Skin epidermis (tissue), 12 donors: ENCODE data around the gene GAB2.

Source experiments
- H3K27ac ChIP-seq, 21 experiments: fragments of 200-600 bp; sonication (generic) in 11 of 21; one replicate each; pipeline ENCODE4 v1.5.0; 2020; ENCODE audit warnings: mild to moderate bottlenecking in 3 of 21, inconsistent platforms in 2 of 21, moderate library complexity in 2 of 21
- H3K4me3 ChIP-seq, 7 experiments: fragments of 200-600 bp; sonication (generic) in 2 of 7; one replicate each; pipeline ENCODE4 v1.5.0; 2020; ENCODE audit warnings: inconsistent platforms in 2 of 7, mild to moderate bottlenecking in 2 of 7, moderate library complexity in 1 of 7

Gene GAB2

GRCh38 chr11:78350646-78351165 lies 66.9 kb downstream of the GAB2 start:
- Histone ChIP-seq H3K4me3 (no peak overlapping the region), H3K27ac (peak overlapping the region in 19 of 21 experiments; percentile 54 to 90 (median 75))

- Histone ChIP-seq H3K27ac (peak overlapping the region in 20 of 21 experiments; percentile 54 to 90 (median 75)), H3K4me3 (no peak overlapping the region)
Observed at GRCh38 chr11:78350091-78350645, 67.5 kb downstream of the GAB2 start.

- H3K4me3 ChIP-seq: no peak overlapping the region
- H3K27ac ChIP-seq: peak overlapping the region in 19 of 21 experiments; percentile 54 to 90 (median 75)
Observed at GRCh38 chr11:78349624-78350023, 68.0 kb downstream of the GAB2 start.

- Histone ChIP-seq H3K27ac (peak overlapping the region in 18 of 21 experiments; percentile 54 to 90 (median 78)), H3K4me3 (no peak overlapping the region)
Observed at GRCh38 chr11:78349114-78349513, 68.5 kb downstream of the GAB2 start.

GRCh38 chr11:78347956-78348355 lies 69.7 kb downstream of the GAB2 start:
- H3K27ac ChIP-seq: peak overlapping the region in 3 of 21 experiments; percentile 26 to 87 (median 86)

GRCh38 chr11:78346799-78347198 lies 70.8 kb downstream of the GAB2 start:
- H3K27ac ChIP-seq: peak overlapping the region in 3 of 21 experiments; percentile 8 to 26 (median 15)
- no peak overlapping the region for H3K4me3 ChIP-seq

More at GRCh38 chr11:78347956-78348355, 69.7 kb downstream of the GAB2 start:
- H3K4me3 ChIP-seq: no peak overlapping the region

- Histone ChIP-seq H3K27ac (peak overlapping the region in 6 of 21 experiments; percentile 20 to 61 (median 53)), H3K4me3 (no peak overlapping the region)
Observed at GRCh38 chr11:78345450-78345849, 72.2 kb downstream of the GAB2 start.

- Histone ChIP-seq H3K27ac (no peak overlapping the region), H3K4me3 (no peak overlapping the region)
Observed at GRCh38 chr11:78344676-78345075, 72.9 kb downstream of the GAB2 start.

GRCh38 chr11:78344094-78344493 lies 73.5 kb downstream of the GAB2 start:
- no peak overlapping the region for H3K4me3 ChIP-seq
- no peak overlapping the region for H3K27ac ChIP-seq

- H3K4me3 ChIP-seq: no peak overlapping the region
- H3K27ac ChIP-seq: no peak overlapping the region
Observed at GRCh38 chr11:78343303-78343702, 74.3 kb downstream of the GAB2 start.

GRCh38 chr11:78341841-78342240 lies 75.8 kb downstream of the GAB2 start:
- no peak overlapping the region for H3K4me3 ChIP-seq
- no peak overlapping the region for H3K27ac ChIP-seq

- Histone ChIP-seq H3K4me3 (no peak overlapping the region), H3K27ac (no peak overlapping the region)
Observed at GRCh38 chr11:78340530-78340929, 77.1 kb downstream of the GAB2 start.

- Histone ChIP-seq H3K4me3 (no peak overlapping the region), H3K27ac (no peak overlapping the region)
Observed at GRCh38 chr11:78339945-78340344, 77.7 kb downstream of the GAB2 start.

GRCh38 chr11:78339483-78339882 lies 78.1 kb downstream of the GAB2 start:
- H3K27ac ChIP-seq: no peak overlapping the region
- H3K4me3 ChIP-seq: no peak overlapping the region

GRCh38 chr11:78338702-78339101 lies 78.9 kb downstream of the GAB2 start:
- peak overlapping the region in 1 of 21 experiments; percentile 22 for H3K27ac ChIP-seq
- H3K4me3 ChIP-seq: no peak overlapping the region

GRCh38 chr11:78338138-78338537 lies 79.5 kb downstream of the GAB2 start:
- peak overlapping the region in 3 of 21 experiments; percentile 13 to 37 (median 18) for H3K27ac ChIP-seq
- H3K4me3 ChIP-seq: no peak overlapping the region

- peak overlapping the region in 4 of 21 experiments; percentile 5 to 37 (median 16) for H3K27ac ChIP-seq
- no peak overlapping the region for H3K4me3 ChIP-seq
Observed at GRCh38 chr11:78337554-78337924, 80.1 kb downstream of the GAB2 start.

GRCh38 chr11:78336877-78337553 lies 80.6 kb downstream of the GAB2 start:
- H3K27ac ChIP-seq: peak overlapping the region in 2 of 21 experiments; percentile 5 to 37
- H3K4me3 ChIP-seq: no peak overlapping the region

- Histone ChIP-seq H3K4me3 (no peak overlapping the region), H3K27ac (no peak overlapping the region)
Observed at GRCh38 chr11:78334109-78334508, 83.5 kb downstream of the GAB2 start.

GRCh38 chr11:78332872-78333271 lies 84.7 kb downstream of the GAB2 start:
- H3K4me3 ChIP-seq: no peak overlapping the region
- no peak overlapping the region for H3K27ac ChIP-seq
